ENCODE data around the gene RAB26.

Gene RAB26

GRCh38 chr16:2189252-2189893, 40.9 kb downstream of the RAB26 start:
- no peaks in the 10 kb centered on the region for H3K36me3 ChIP-seq (ENCODE audit: control insufficient read depth, insufficient read depth, low read length)
- H3K4me3 ChIP-seq (replicated peaks; ENCODE audit: low read depth, low read length) = no peak overlapping the region
- TF ChIP-seq, protein P1, sequence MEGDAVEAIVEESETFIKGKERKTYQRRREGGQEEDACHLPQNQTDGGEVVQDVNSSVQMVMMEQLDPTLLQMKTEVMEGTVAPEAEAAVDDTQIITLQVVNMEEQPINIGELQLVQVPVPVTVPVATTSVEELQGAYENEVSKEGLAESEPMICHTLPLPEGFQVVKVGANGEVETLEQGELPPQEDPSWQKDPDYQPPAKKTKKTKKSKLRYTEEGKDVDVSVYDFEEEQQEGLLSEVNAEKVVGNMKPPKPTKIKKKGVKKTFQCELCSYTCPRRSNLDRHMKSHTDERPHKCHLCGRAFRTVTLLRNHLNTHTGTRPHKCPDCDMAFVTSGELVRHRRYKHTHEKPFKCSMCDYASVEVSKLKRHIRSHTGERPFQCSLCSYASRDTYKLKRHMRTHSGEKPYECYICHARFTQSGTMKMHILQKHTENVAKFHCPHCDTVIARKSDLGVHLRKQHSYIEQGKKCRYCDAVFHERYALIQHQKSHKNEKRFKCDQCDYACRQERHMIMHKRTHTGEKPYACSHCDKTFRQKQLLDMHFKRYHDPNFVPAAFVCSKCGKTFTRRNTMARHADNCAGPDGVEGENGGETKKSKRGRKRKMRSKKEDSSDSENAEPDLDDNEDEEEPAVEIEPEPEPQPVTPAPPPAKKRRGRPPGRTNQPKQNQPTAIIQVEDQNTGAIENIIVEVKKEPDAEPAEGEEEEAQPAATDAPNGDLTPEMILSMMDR (IDR thresholded peaks at IDR 0.05; ENCODE audit: insufficient read depth, low read length, poor library complexity, severe bottlenecking) = no peak
- H3K27me3 ChIP-seq (replicated peaks; ENCODE audit: control insufficient read depth, insufficient read depth, low read length) = no peaks in the 10 kb centered on the region
- DNase-seq (ENCODE audit: extremely low read depth, insufficient read length) = no peak

GRCh38 chr16:2190002-2190658, 41.7 kb downstream of the RAB26 start:
- no peaks in the 10 kb centered on the region for H3K36me3 ChIP-seq (ENCODE audit: control insufficient read depth, insufficient read depth, low read length)
- DNase-seq (ENCODE audit: extremely low read depth, insufficient read length) = no peak
- no peak overlapping the region for H3K4me3 ChIP-seq (replicated peaks; ENCODE audit: low read depth, low read length)
- TF ChIP-seq, protein P1 (IDR thresholded peaks at IDR 0.05; ENCODE audit: insufficient read depth, low read length, poor library complexity, severe bottlenecking) = no peak
- H3K27me3 ChIP-seq (replicated peaks; ENCODE audit: control insufficient read depth, insufficient read depth, low read length) = no peaks in the 10 kb centered on the region; the same call in 1 of the 2 replicates

GRCh38 chr16:2190659-2191445, 42.4 kb downstream of the RAB26 start:
- Histone ChIP-seq H3K4me3 (replicated peaks; ENCODE audit: low read depth, low read length) (no peak overlapping the region), H3K27me3 (replicated peaks; ENCODE audit: control insufficient read depth, insufficient read depth, low read length) (no peaks in the 10 kb centered on the region; the same call in 1 of the 2 replicates), H3K36me3 (ENCODE audit: control insufficient read depth, insufficient read depth, low read length) (no peaks in the 10 kb centered on the region)
- no peak for DNase-seq (ENCODE audit: extremely low read depth, insufficient read length)
- TF ChIP-seq, protein P1 (IDR thresholded peaks at IDR 0.05; ENCODE audit: insufficient read depth, low read length, poor library complexity, severe bottlenecking) = no peak

DNA sequence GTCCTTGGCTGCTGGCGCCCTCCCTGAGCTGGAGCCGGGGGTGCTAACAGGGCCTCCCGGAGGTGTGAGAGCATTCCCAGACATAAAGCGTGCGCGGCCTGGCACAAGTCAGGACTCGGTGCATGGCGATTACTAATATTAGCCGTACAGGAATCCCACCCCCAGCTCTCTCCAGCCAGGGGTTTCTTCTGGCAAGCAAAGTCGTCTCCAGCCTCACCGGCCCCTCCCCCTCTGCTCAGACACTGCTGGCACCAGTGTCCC, 43.0 kb downstream of the RAB26 start:
- Histone ChIP-seq H3K4me3 (replicated peaks; ENCODE audit: low read depth, low read length) (no peak overlapping the region), H3K36me3 (ENCODE audit: control insufficient read depth, insufficient read depth, low read length) (no peaks in the 10 kb centered on the region), H3K27me3 (replicated peaks; ENCODE audit: control insufficient read depth, insufficient read depth, low read length) (no peaks in the 10 kb centered on the region; the same call in 1 of the 2 replicates)
- TF ChIP-seq, protein P1 (IDR thresholded peaks at IDR 0.05; ENCODE audit: insufficient read depth, low read length, poor library complexity, severe bottlenecking) = no peak
- no peak for DNase-seq (ENCODE audit: extremely low read depth, insufficient read length)

DNA sequence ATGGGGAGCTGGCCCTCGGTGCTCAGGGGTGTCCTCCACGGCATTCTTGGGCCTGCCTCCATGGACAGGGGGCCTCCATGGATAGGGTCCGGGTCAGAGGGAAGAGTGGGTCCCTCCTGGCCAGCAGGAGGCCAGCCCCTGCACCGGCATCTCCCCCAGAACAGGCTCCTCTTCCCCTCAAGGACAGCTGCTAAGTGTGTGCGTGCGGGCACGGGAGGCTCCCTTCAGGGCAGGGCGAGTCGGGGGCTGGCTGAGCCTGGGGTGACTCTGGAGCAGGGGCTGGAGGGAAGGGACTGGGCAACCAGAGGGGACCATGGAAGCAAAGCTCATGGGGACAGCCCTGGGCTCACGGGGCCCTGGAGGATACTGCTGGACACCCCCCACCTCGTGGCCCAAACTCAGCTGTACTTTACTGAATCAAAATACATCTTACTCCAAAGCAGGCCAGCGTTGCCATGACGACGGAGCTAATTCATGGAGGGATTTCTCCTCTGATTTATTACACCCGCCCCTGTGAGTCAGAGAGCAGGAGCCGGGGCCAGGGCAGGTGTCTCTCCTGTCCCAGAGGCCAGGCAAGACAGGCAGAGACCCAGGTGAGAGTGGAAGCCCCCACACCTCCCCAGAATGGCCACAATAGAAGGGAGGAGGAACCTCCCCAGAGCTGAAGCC, 45.9 kb downstream of the RAB26 start:
- TF ChIP-seq, protein P1 (IDR thresholded peaks at IDR 0.05; ENCODE audit: insufficient read depth, low read length, poor library complexity, severe bottlenecking) = no peak
- no peak for DNase-seq (ENCODE audit: extremely low read depth, insufficient read length)
- Histone ChIP-seq H3K36me3 (ENCODE audit: control insufficient read depth, insufficient read depth, low read length) (no peaks in the 10 kb centered on the region), H3K27me3 (replicated peaks; ENCODE audit: control insufficient read depth, insufficient read depth, low read length) (peaks cover 2% of the 10 kb centered on the region; the same call in 1 of the 2 replicates), H3K4me3 (replicated peaks; ENCODE audit: low read depth, low read length) (no peak overlapping the region)

Measured in GM06990 (cell line).